Measurements from ENCODE around the gene OVCH1.
"Not testable (repeated sequence)": the region's sequence is repeated elsewhere in the genome, so short reads cannot be mapped to it uniquely, and the experiment has no call there.

The OVCH1 gene

DNA sequence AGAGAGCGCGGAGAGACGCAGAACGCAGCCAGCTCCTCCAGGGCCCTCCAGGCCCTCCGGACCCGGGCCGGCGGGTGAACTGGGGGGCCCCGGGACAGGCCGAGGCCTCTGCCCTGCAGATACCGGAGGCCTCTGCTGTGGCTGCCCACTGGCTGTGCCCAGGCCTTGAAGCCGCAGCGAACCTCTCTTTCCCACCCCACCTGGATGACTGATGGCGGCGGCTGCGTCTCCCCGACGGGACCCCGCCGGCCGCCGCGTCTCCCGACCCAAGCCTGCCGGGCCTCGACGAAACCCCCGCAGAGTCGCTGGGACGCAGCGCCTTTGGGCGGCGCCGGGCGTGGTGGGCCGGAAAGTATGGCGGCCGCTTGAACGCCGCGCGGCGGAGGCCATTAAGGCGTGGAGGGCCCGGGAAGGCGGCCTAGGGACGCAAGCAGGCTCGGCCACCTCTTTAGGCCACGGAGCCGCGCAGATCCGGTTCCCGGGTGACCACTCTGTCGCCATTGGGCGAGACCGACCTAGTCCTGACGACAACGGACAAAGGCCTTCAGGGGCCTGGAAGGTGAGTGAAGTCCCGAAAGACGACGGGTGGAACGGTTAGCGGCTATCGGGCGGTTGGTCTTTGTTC, 108.1 kb downstream of the OVCH1 start:
- Histone ChIP-seq H3K4me3 (no peak overlapping the region), H3K9ac (ENCODE audit: insufficient read length) (no peak overlapping the region), H3K27ac (no peak overlapping the region), H3K9me3 (ENCODE audit: low read depth, low read length) (no peaks in the 10 kb centered on the region), H3K36me3 (ENCODE audit: insufficient read depth, low read length) (no peaks in the 10 kb centered on the region)
- DNase-seq (ENCODE audit: low read depth, low spot score), result no peak
- no peak for TF ChIP-seq FOXP2 (optimal IDR thresholded peaks at IDR 0.05; ENCODE audit: control extremely low read depth, extremely low read length, insufficient read depth)
- TF ChIP-seq POLR2AphosphoS5 (IDR thresholded peaks at IDR 0.05; ENCODE audit: borderline replicate concordance, low read depth, low read length), result no peak
- no peak for TF ChIP-seq EZH2 (IDR thresholded peaks at IDR 0.05)

- H3K36me3 ChIP-seq (ENCODE audit: insufficient read depth, low read length); H3K9me3 ChIP-seq (ENCODE audit: low read depth, low read length); H3K4me3 ChIP-seq; DNase-seq (ENCODE audit: low read depth, low spot score); H3K9ac ChIP-seq (ENCODE audit: insufficient read length); H3K27ac ChIP-seq: not testable (repeated sequence)
Observed at GRCh38 chr12:29386084-29386680, 111.3 kb downstream of the OVCH1 start.

DNA sequence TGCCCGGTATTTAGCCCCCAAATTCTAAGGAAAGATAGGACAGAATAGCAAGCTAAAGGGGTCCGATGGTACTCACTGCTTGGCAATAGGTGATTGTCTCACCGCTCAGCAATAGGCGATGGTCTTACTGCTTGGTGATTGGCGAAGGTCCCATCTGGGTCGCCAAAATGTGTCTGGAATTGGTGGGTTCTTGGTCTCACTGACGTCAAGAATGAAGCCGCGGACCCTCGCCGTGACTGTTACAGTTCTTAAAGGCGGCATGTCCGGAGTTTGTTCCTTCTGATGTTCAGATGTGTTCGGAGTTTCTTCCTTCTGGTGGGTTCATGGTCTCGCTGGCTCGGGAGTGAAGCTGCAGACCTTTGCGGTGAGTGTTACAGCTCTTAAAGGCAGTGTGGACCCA, 112.3 kb downstream of the OVCH1 start:
- H3K9me3 ChIP-seq (ENCODE audit: low read depth, low read length); H3K4me3 ChIP-seq; H3K9ac ChIP-seq (ENCODE audit: insufficient read length); DNase-seq (ENCODE audit: low read depth, low spot score); H3K27ac ChIP-seq; H3K36me3 ChIP-seq (ENCODE audit: insufficient read depth, low read length): not testable (repeated sequence)

DNA sequence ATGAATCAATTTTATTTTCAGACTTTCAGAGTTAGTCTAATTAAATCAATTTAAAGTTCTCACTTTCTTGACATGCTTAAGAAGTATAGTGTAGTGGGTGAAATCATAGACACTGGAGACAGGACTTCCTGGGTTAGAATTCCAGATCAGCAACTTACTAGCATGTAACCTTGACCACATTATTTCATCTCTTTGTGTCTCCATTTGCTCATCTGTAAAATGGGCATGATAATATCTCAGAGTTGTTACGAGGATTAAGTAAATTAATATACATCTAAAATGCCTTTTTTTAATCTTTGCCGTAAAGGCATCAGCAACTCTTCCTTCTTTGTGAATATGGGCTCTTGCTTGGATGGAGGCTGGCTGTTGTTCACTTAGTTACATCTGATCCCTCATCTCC, 115.2 kb downstream of the OVCH1 start:
- Histone ChIP-seq H3K4me3 (no peak overlapping the region), H3K27ac (no peak overlapping the region), H3K9ac (ENCODE audit: insufficient read length) (no peak overlapping the region), H3K36me3 (ENCODE audit: insufficient read depth, low read length) (peaks cover 11% of the 10 kb centered on the region), H3K9me3 (ENCODE audit: low read depth, low read length) (no peaks in the 10 kb centered on the region)
- no peak for DNase-seq (ENCODE audit: low read depth, low spot score)
- no peak for TF ChIP-seq EZH2 (IDR thresholded peaks at IDR 0.05)
- TF ChIP-seq POLR2AphosphoS5 (IDR thresholded peaks at IDR 0.05; ENCODE audit: borderline replicate concordance, low read depth, low read length), result no peak
- TF ChIP-seq FOXP2 (optimal IDR thresholded peaks at IDR 0.05; ENCODE audit: control extremely low read depth, extremely low read length, insufficient read depth), result no peak

GRCh38 chr12:29380536-29381523, 116.7 kb downstream of the OVCH1 start, which contains the start of gene ERGIC2:
Gene ERGIC2, minus strand, starts transcription at chr12:29381172. Its CDS starts 9,539 bp downstream, at chr12:29371633.
- peak within 1 kb of the TSS; percentile 88 for H3K27ac ChIP-seq
- peak; percentile 99 for DNase-seq (ENCODE audit: low read depth, low spot score)
- H3K9me3 ChIP-seq (ENCODE audit: low read depth, low read length), result no peaks in the 10 kb centered on the region
- TF ChIP-seq FOXP2 (optimal IDR thresholded peaks at IDR 0.05; ENCODE audit: control extremely low read depth, extremely low read length, insufficient read depth) (peak; percentile 75), EZH2 (IDR thresholded peaks at IDR 0.05) (no peak), POLR2AphosphoS5 (IDR thresholded peaks at IDR 0.05; ENCODE audit: borderline replicate concordance, low read depth, low read length) (peak; percentile 87)
- peak within 1 kb of the TSS; percentile 98 for H3K9ac ChIP-seq (ENCODE audit: insufficient read length)
- peaks cover 19% of the 10 kb centered on the region for H3K36me3 ChIP-seq (ENCODE audit: insufficient read depth, low read length)
- H3K4me3 ChIP-seq, result peak within 1 kb of the TSS; percentile 95
